Endothelial cell of umbilical vein (primary cell): Measurements from ENCODE around the gene NUDT22. TPM values are rescaled to one million over a fixed set of nuclear protein-coding genes. Genes with fewer than 3 reads are reported as not detected.

ENCODE experiments used
- BruUV-seq: library from RNA; stranded (reverse); fragments of 400-500 nt; replicated peaks from 2 replicates; lab custom pipeline; 2021; lab: Mats Ljungman, UMichigan
- CTCF ChIA-PET: fragments of 300-600, 350-600 bp; sonication (Branson Sonifier 250); formaldehyde crosslinking; loops from one replicate; lab custom pipeline; 2021; ENCODE audit warnings: antibody characterized with exemption, inconsistent platforms; lab: Charles Lee
- POLR2A ChIA-PET: fragments of 300-600, 350-600 bp; sonication (Branson Sonifier 250); formaldehyde crosslinking; loops from one replicate; lab custom pipeline; 2021; ENCODE audit warnings: antibody characterized with exemption, inconsistent platforms; lab: Charles Lee
- DNase-seq: peaks from one replicate; pipeline ENCODE4 v3.0.0-alpha.2; 2011; ENCODE audit warnings: low read depth, low spot score
- FAIRE-seq: peaks from 2 replicates; lab custom pipeline; 2011; peaks lifted over from hg19 to GRCh38; lab: Jason Lieb, UNC
- H2AFZ ChIP-seq: 2 replicates; pipeline ENCODE4 v1.6.0; 2012; ENCODE audit warnings: low read depth, low read length, control low read depth, inconsistent platforms
- H3K27ac ChIP-seq: 2 replicates; pipeline ENCODE4 v1.5.1; 2011; ENCODE audit warnings: low read depth, mild to moderate bottlenecking, control low read depth, low read length, moderate library complexity; ENCODE audit not compliant: insufficient read depth
- H3K27me3 ChIP-seq, 2 experiments: 2 replicates each; pipeline versions ENCODE4 v1.6.0 to v1.6.1; 2011; ENCODE audit warnings: low read length in 2 of 2, mixed read lengths in 1 of 2; ENCODE audit not compliant: control insufficient read depth in 2 of 2, insufficient read depth in 2 of 2
- H3K36me3 ChIP-seq, 2 experiments: 2 replicates in 1 of 2; 3 replicates in 1 of 2; pipeline ENCODE4 v1.5.1; 2011; ENCODE audit warnings: low read length in 2 of 2, mild to moderate bottlenecking in 1 of 2, moderate library complexity in 1 of 2; ENCODE audit not compliant: control insufficient read depth in 2 of 2, insufficient read depth in 2 of 2; ENCODE audit errors: extremely low read depth in 1 of 2
- H3K4me1 ChIP-seq: 3 replicates; pipeline ENCODE4 v1.5.1; 2011; ENCODE audit warnings: mild to moderate bottlenecking, low read length; ENCODE audit not compliant: control insufficient read depth, insufficient read depth; ENCODE audit errors: extremely low read depth
- H3K4me2 ChIP-seq: 2 replicates; pipeline ENCODE4 v1.6.1; 2011; ENCODE audit warnings: low read length, control low read depth, mixed read lengths; ENCODE audit not compliant: insufficient read depth
- H3K4me3 ChIP-seq, 3 experiments: fragments of 200-600 bp in 1 of 3; sonication (generic), shearing (Covaris generic) in 1 of 3; replicated peaks in 1 of 3; 2 replicates each; pipeline ENCODE4 v1.5.1; 2011 to 2016; ENCODE audit warnings: control low read depth in 3 of 3, low read length in 3 of 3, mild to moderate bottlenecking in 2 of 3, inconsistent platforms in 1 of 3, low read depth in 1 of 3, moderate library complexity in 1 of 3; ENCODE audit not compliant: insufficient read depth in 1 of 3
- H3K79me2 ChIP-seq: 2 replicates; pipeline ENCODE4 v1.6.0; 2012; ENCODE audit warnings: low read length, inconsistent platforms; ENCODE audit not compliant: control insufficient read depth, insufficient read depth
- H3K9ac ChIP-seq: replicated peaks from 2 replicates; pipeline ENCODE3; 2011; ENCODE audit warnings: low read length, control low read depth; ENCODE audit not compliant: insufficient read depth; ENCODE audit errors: extremely low read depth
- H3K9me1 ChIP-seq: replicated peaks from 3 replicates; pipeline ENCODE4 v1.6.0; 2011; ENCODE audit warnings: mild to moderate bottlenecking, low read length; ENCODE audit not compliant: control insufficient read depth, insufficient read depth; ENCODE audit errors: extremely low read depth
- H3K9me3 ChIP-seq: replicated peaks from 2 replicates; pipeline ENCODE4 v1.5.1; 2012; ENCODE audit warnings: low read length, inconsistent platforms; ENCODE audit not compliant: control insufficient read depth, insufficient read depth
- H4K20me1 ChIP-seq: replicated peaks from 2 replicates; pipeline ENCODE3; 2011; ENCODE audit warnings: mild to moderate bottlenecking, low read length; ENCODE audit not compliant: control insufficient read depth, insufficient read depth; ENCODE audit errors: extremely low read depth
- EZH2 ChIP-seq: IDR thresholded peaks from 2 replicates; pipeline ENCODE4 v1.6.1; 2012; ENCODE audit warnings: borderline replicate concordance, low read depth, mild to moderate bottlenecking, moderate library complexity, low read length, inconsistent platforms; ENCODE audit not compliant: severe bottlenecking
- FOS ChIP-seq: IDR thresholded peaks from 2 replicates; pipeline ENCODE4 v1.6.1; 2011; ENCODE audit warnings: mild to moderate bottlenecking, low read length, moderate library complexity, borderline replicate concordance; ENCODE audit not compliant: insufficient read depth
- GATA2 ChIP-seq: IDR thresholded peaks from 2 replicates; pipeline ENCODE4 v1.7.0; 2011; ENCODE audit warnings: low read depth, mild to moderate bottlenecking, moderate library complexity, mixed read lengths, low read length; ENCODE audit not compliant: insufficient read length, insufficient read depth
- JUN ChIP-seq: IDR thresholded peaks from 2 replicates; pipeline ENCODE4 v1.6.1; 2011; ENCODE audit warnings: borderline replicate concordance, low read depth; ENCODE audit not compliant: insufficient read length, insufficient read depth
- MAX ChIP-seq: IDR thresholded peaks from 2 replicates; pipeline ENCODE4 v1.6.1; 2011; ENCODE audit not compliant: insufficient read depth, insufficient read length
- MYC ChIP-seq: IDR thresholded peaks from one replicate; pipeline ENCODE4 v1.6.1; 2011; ENCODE audit warnings: mild to moderate bottlenecking, low read depth, low read length
- POLR2A ChIP-seq: IDR thresholded peaks from 2 replicates; pipeline ENCODE4 v1.6.1; 2012; ENCODE audit warnings: low read depth, mild to moderate bottlenecking, control low read depth, low read length
- POLR2AphosphoS5 ChIP-seq: IDR thresholded peaks from 2 replicates; pipeline ENCODE4 v1.6.1; 2012; ENCODE audit warnings: low read depth, mild to moderate bottlenecking, control low read depth, low read length, moderate library complexity; ENCODE audit not compliant: insufficient read depth
- dilution Hi-C: fragments of 300-500 bp; cut with MboI; formaldehyde crosslinking; loops from one replicate; pipeline ENCODE4 v1.15.0; 2019; ENCODE audit warnings: low sequenced_read_pairs; ENCODE audit not compliant: extremely low pct_ligation_motif_present
- intact Hi-C: fragments of 100-400 bp; cut with micrococcal nuclease; formaldehyde crosslinking; loops from one replicate; pipeline ENCODE4 v1.10.0; 2022
- polyA plus RNA-seq, 4 experiments: library from polyadenylated mRNA; depleted of rRNA in 3 of 4; stranded (reverse) in 3 of 4; unstranded in 1 of 4; fragments of >200 nt; gene quantifications; 2 replicates each; pipeline versions ENCODE4 v1.2.1 to v1.2.3, GENCODE V29; 2011 to 2012; ENCODE audit warnings: missing spikeins in 1 of 4
- total RNA-seq: library from RNA; stranded (reverse); gene quantifications from 2 replicates; pipeline ENCODE4 v1.2.3, GENCODE V29; 2021
- TF ChIP-seq, protein P1 (sequence below), 2 donors: IDR thresholded peaks; 1 replicate in 1 of 2; 2 replicates in 1 of 2; pipeline ENCODE4 v1.5.1; 2011; ENCODE audit warnings: low read length in 2 of 2, mild to moderate bottlenecking in 2 of 2, moderate library complexity in 2 of 2, control low read depth in 1 of 2, inconsistent platforms in 1 of 2, low read depth in 1 of 2; ENCODE audit not compliant: insufficient read depth in 1 of 2; ENCODE audit errors: extremely low read depth in 1 of 2

The NUDT22 gene
- total and polyA plus RNA-seq, 2 donors (not counting 3 experiments of a cell fraction or from before 2014, with no cell fraction given), result 37.8 to 54.8 TPM

- H3K27ac ChIP-seq, result no peak overlapping the region
- TF ChIP-seq, protein P1, sequence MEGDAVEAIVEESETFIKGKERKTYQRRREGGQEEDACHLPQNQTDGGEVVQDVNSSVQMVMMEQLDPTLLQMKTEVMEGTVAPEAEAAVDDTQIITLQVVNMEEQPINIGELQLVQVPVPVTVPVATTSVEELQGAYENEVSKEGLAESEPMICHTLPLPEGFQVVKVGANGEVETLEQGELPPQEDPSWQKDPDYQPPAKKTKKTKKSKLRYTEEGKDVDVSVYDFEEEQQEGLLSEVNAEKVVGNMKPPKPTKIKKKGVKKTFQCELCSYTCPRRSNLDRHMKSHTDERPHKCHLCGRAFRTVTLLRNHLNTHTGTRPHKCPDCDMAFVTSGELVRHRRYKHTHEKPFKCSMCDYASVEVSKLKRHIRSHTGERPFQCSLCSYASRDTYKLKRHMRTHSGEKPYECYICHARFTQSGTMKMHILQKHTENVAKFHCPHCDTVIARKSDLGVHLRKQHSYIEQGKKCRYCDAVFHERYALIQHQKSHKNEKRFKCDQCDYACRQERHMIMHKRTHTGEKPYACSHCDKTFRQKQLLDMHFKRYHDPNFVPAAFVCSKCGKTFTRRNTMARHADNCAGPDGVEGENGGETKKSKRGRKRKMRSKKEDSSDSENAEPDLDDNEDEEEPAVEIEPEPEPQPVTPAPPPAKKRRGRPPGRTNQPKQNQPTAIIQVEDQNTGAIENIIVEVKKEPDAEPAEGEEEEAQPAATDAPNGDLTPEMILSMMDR (IDR thresholded peaks at IDR 0.05; ENCODE audit: extremely low read depth in 1 of 2, insufficient read depth in 1 of 2, low read depth in 1 of 2, low read length in 2 of 2), result no peak
- TF ChIP-seq POLR2A (no peak), GATA2 (no peak), JUN (no peak), POLR2AphosphoS5 (no peak), FOS (no peak), MYC (no peak), EZH2 (no peak), MAX (no peak)
- peaks cover 0 to 6% of the 10 kb centered on the region in 2 experiments for H3K36me3 ChIP-seq
- ChIA-PET POLR2A (no interaction called here), CTCF (interaction anchor here (1.4 kb wide), 1 partner anchor 35 kb away, joined by 3 read pairs; the partner anchor contains the start of gene STIP1)
- no peaks in the 10 kb centered on the region for H3K79me2 ChIP-seq
- BruUV-seq, result no TSS peak
- H3K27me3 ChIP-seq, result no peaks in the 10 kb centered on the region
- H3K9me1 ChIP-seq, result no peaks in the 10 kb centered on the region
- dilution Hi-C loops, result no loop called here
- no peak overlapping the region for H2AFZ ChIP-seq
- H3K9ac ChIP-seq, result no peak overlapping the region
- no peaks in the 10 kb centered on the region for H4K20me1 ChIP-seq
- intact Hi-C loops, result no loop called here
- DNase-seq, result no peak
- no peak for FAIRE-seq
- H3K4me1 ChIP-seq, result peaks cover 5% of the 10 kb centered on the region
- no peak overlapping the region for H3K4me2 ChIP-seq
- no peaks in the 10 kb centered on the region for H3K9me3 ChIP-seq
- no peak overlapping the region for H3K4me3 ChIP-seq
These were observed 5.3 kb upstream of the NUDT22 start for GRCh38 chr11:64220798-64221197.
